Right forelimb (tissue), 1 donor: ENCODE results near the gene MYORG.
A peak's percentile ranks its signal among the peaks of the same experiment; 100 is the strongest.

Experiments
- DNase-seq: peaks from one replicate; pipeline ENCODE4 v3.0.0-alpha.2; 2018

The MYORG gene

GRCh38 chr9:34376596-34377403 is at the start of gene MYORG:
Gene MYORG, minus strand, starts transcription at chr9:34376898. Its CDS starts 3,955 bp downstream, at chr9:34372943.
- peak; percentile 86 for DNase-seq

GRCh38 chr9:34419716-34420504 is 43.2 kb upstream of the MYORG start:
- no peak for DNase-seq

- no peak for DNase-seq
Measured at GRCh38 chr9:34417734-34418133, 41.0 kb upstream of the MYORG start.

- peak; percentile 64 for DNase-seq
Measured at GRCh38 chr9:34413231-34413852, 36.6 kb upstream of the MYORG start.

GRCh38 chr9:34412336-34412735 is 35.6 kb upstream of the MYORG start:
- no peak for DNase-seq

GRCh38 chr9:34409154-34409553 is 32.5 kb upstream of the MYORG start:
- no peak for DNase-seq

GRCh38 chr9:34408173-34408572 is 31.5 kb upstream of the MYORG start:
- DNase-seq, result no peak

- no peak for DNase-seq
Measured at GRCh38 chr9:34406219-34406618, 29.5 kb upstream of the MYORG start.

GRCh38 chr9:34405719-34406118 is 29.0 kb upstream of the MYORG start:
- DNase-seq, result no peak

GRCh38 chr9:34403554-34404380 is 27.1 kb upstream of the MYORG start:
- peak; percentile 68 for DNase-seq

- DNase-seq, result no peak
Measured at GRCh38 chr9:34400686-34401602, 24.2 kb upstream of the MYORG start.

- DNase-seq, result no peak
Measured at GRCh38 chr9:34400275-34400674, 23.6 kb upstream of the MYORG start.

GRCh38 chr9:34399729-34400128 is 23.0 kb upstream of the MYORG start:
- no peak for DNase-seq

- DNase-seq, result no peak
Measured at GRCh38 chr9:34398875-34399274, 22.2 kb upstream of the MYORG start.

- DNase-seq, result no peak
Measured at GRCh38 chr9:34396276-34397214, 19.8 kb upstream of the MYORG start.

GRCh38 chr9:34392511-34392910 is 15.8 kb upstream of the MYORG start:
- no peak for DNase-seq

- DNase-seq, result no peak
Measured at GRCh38 chr9:34387239-34387638, 10.5 kb upstream of the MYORG start.

GRCh38 chr9:34386656-34387055 is 10.0 kb upstream of the MYORG start:
- no peak for DNase-seq

GRCh38 chr9:34385561-34386230 is 9.0 kb upstream of the MYORG start:
- DNase-seq, result no peak
